ENCODE results near the gene INO80D. TPM values are rescaled to one million over a fixed set of nuclear protein-coding genes. Genes with fewer than 3 reads are reported as not detected.

The INO80D gene
- total RNA-seq, 1 experiment from 2014 or later: 46.0 TPM

GRCh38 chr2:205998583-205998982, 87.4 kb downstream of the INO80D start:
- no peak overlapping the region for H4K8ac ChIP-seq (replicated peaks; ENCODE audit: insufficient read length, low read depth, low read length)
- no peak overlapping the region for H3T11ph ChIP-seq (ENCODE audit: low read length)
- no peaks in the 10 kb centered on the region for H3K9me3 ChIP-seq (ENCODE audit: control insufficient read depth, low read depth, low read length)
- H3K79me1 ChIP-seq (ENCODE audit: insufficient read depth, low read depth, low read length, poor library complexity, severe bottlenecking): no peaks in the 10 kb centered on the region
- DNase-seq: no peak
- Mint-ChIP-seq H3K27ac (0 out of 7 replicates have a peak overlapping the region, but pooled peaks of 1 of the 3 experiments have one; percentile 5), H3K4me1 (peaks cover 0 to 3% of the 10 kb centered on the region in 2 experiments; a peak in 1 of 4 replicates), H3K9me3 (no peaks in the 10 kb centered on the region), H3K36me3 (ENCODE audit: insufficient read depth in 1 of 3, low read depth in 3 of 3) (peaks cover 2 to 36% (median 10%) of the 10 kb centered on the region in 3 experiments; a peak in 6 of 7 replicates), H3K27me3 (ENCODE audit: low read depth) (no peaks in the 10 kb centered on the region), H3K4me3 (no peak overlapping the region)
- no peak overlapping the region for H4K91ac ChIP-seq (ENCODE audit: insufficient read length, low read depth, low read length)
- no peaks in the 10 kb centered on the region for H3K27me3 ChIP-seq (ENCODE audit: insufficient read depth, low read length)
- H3K79me2 ChIP-seq (ENCODE audit: insufficient read depth, low read length): no peaks in the 10 kb centered on the region
- WGBS (ENCODE audit: extremely low coverage, insufficient read length, low lambda C conversion rate): no CpG with 5 or more reads among the region's 2 CpGs
- no peak for TF ChIP-seq CTCF (conservative IDR thresholded peaks at IDR 0.05)
- H3K23ac ChIP-seq (ENCODE audit: insufficient read length, low read depth, low read length): no peak overlapping the region
- no peak overlapping the region for H3K9ac ChIP-seq (ENCODE audit: extremely low read depth, insufficient read length, low read length)
- no peaks in the 10 kb centered on the region for H4K20me1 ChIP-seq (ENCODE audit: control insufficient read depth, insufficient read depth, insufficient read length)
- H2AK5ac ChIP-seq (ENCODE audit: insufficient read length, low read length): no peak overlapping the region
- no peak overlapping the region for H3K27ac ChIP-seq (ENCODE audit: insufficient read length, low read depth, low read length)
- no peak overlapping the region for H3K4me2 ChIP-seq (ENCODE audit: insufficient read depth, insufficient read length, low read length)
- H2BK120ac ChIP-seq (ENCODE audit: low read depth, low read length, poor library complexity, severe bottlenecking): no peak overlapping the region
- no peak overlapping the region for H2AFZ ChIP-seq (ENCODE audit: low read length)
- H2BK20ac ChIP-seq (ENCODE audit: low read depth, low read length, poor library complexity, severe bottlenecking): no peak overlapping the region
- no peaks in the 10 kb centered on the region for H3K23me2 ChIP-seq (ENCODE audit: insufficient read length, low read depth, low read length, poor library complexity, severe bottlenecking)
- H3K14ac ChIP-seq (ENCODE audit: insufficient read depth, low read length): no peak overlapping the region
- H3K4ac ChIP-seq (ENCODE audit: low read depth, low read length): no peak overlapping the region
- no peak overlapping the region for H3K56ac ChIP-seq (ENCODE audit: insufficient read length, low read depth, low read length)
- H4K5ac ChIP-seq (ENCODE audit: insufficient read length, low read depth, low read length): no peak overlapping the region
- H3K4me1 ChIP-seq (ENCODE audit: insufficient read depth, low read length): no peaks in the 10 kb centered on the region
- no peak overlapping the region for H2BK15ac ChIP-seq (ENCODE audit: low read depth, low read length)
- no peak overlapping the region for H2BK12ac ChIP-seq (ENCODE audit: insufficient read length, low read depth, low read length)
- no peak overlapping the region for H2BK5ac ChIP-seq (ENCODE audit: insufficient read length, low read length)
- no peak overlapping the region for H3K18ac ChIP-seq (ENCODE audit: insufficient read length, low read depth, low read length)

All from H9 (cell line).